ENCODE data around the gene ELF2. TPM values are rescaled to one million over a fixed set of nuclear protein-coding genes. Genes with fewer than 3 reads are reported as not detected.
"Not testable (repeated sequence)": the region's sequence is repeated elsewhere in the genome, so short reads cannot be mapped to it uniquely, and the experiment has no call there.

Gene ELF2
- total RNA-seq, 1 donor from 2014 or later, result 48.0 TPM

DNA sequence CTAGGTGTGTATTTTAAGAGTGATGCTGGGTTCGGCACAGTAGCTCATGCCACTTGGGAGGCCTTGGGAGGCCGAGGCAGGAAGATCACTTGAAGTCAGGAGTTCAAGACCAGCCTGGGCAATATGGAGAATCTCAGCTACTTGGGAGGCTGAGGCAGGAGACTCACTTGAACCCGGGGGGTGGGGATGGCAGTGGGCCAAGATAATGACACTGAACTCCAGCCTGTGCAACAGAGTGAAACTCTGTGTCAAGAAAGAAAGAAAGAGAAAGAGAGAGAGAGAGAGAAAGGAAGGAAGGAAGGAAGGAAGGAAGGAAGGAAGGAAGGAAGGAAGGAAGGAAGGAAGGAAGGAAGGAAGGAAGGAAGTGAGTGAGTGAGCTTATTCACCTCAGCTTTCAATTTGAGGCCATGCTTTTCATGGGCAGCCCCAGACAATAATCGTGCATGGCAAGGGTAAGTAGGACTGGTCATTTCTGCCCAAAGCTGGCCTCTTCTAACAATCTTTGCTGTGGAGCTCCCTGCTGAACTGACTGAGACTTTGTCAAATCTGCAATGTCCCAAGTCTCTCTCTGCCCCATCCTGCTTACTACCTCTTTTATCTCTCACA, 42.5 kb upstream of the ELF2 start:
- H3K4me3 Mint-ChIP-seq (ENCODE audit: unreplicated experiment), result no peak overlapping the region

DNA sequence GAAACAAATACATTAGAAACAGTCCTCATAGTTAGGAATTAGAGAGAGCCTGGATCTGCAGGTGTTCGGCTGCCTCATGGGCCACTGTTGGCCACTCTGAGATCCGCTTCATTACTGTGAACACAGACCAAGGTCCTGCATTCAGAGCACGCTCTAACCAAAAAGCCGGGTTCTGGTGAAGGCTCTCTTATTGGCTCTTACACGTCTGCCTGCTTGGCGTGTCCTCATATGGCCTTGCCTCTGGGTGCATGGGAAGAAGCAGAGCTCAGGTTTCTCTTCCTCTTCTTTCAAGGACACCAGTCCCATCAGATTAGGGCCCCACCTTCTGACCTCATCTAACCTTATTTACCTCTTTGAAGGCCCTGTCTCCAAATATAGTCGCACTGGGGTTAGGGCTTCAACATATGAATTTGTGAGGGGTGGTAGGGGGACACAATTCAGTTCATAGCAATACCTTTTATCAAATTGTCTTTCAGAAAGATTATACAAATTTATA, 37.1 kb upstream of the ELF2 start:
- H3K4me3 Mint-ChIP-seq (ENCODE audit: unreplicated experiment), result no peak overlapping the region
- no peaks in the 10 kb centered on the region for H3K36me3 Mint-ChIP-seq (ENCODE audit: low read depth, unreplicated experiment)
- TF ChIP-seq, protein P1, sequence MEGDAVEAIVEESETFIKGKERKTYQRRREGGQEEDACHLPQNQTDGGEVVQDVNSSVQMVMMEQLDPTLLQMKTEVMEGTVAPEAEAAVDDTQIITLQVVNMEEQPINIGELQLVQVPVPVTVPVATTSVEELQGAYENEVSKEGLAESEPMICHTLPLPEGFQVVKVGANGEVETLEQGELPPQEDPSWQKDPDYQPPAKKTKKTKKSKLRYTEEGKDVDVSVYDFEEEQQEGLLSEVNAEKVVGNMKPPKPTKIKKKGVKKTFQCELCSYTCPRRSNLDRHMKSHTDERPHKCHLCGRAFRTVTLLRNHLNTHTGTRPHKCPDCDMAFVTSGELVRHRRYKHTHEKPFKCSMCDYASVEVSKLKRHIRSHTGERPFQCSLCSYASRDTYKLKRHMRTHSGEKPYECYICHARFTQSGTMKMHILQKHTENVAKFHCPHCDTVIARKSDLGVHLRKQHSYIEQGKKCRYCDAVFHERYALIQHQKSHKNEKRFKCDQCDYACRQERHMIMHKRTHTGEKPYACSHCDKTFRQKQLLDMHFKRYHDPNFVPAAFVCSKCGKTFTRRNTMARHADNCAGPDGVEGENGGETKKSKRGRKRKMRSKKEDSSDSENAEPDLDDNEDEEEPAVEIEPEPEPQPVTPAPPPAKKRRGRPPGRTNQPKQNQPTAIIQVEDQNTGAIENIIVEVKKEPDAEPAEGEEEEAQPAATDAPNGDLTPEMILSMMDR (IDR thresholded peaks at IDR 0.05; ENCODE audit: unreplicated experiment), result no peak
- peaks cover 3% of the 10 kb centered on the region for H3K4me1 Mint-ChIP-seq (ENCODE audit: unreplicated experiment)
- H3K27me3 Mint-ChIP-seq (ENCODE audit: unreplicated experiment), result peaks cover 3% of the 10 kb centered on the region
- DNase-seq (ENCODE audit: low spot score), result no peak
- H3K9me3 Mint-ChIP-seq (ENCODE audit: unreplicated experiment), result no peaks in the 10 kb centered on the region
- H3K27ac Mint-ChIP-seq (ENCODE audit: unreplicated experiment), result no peak overlapping the region

More for the DNA sequence above, 42.5 kb upstream of the ELF2 start:
- H3K4me1 Mint-ChIP-seq (ENCODE audit: unreplicated experiment), result peaks cover 7% of the 10 kb centered on the region
- no peaks in the 10 kb centered on the region for H3K9me3 Mint-ChIP-seq (ENCODE audit: unreplicated experiment)
- TF ChIP-seq, protein P1 (IDR thresholded peaks at IDR 0.05; ENCODE audit: unreplicated experiment), result no peak
- H3K27me3 Mint-ChIP-seq (ENCODE audit: unreplicated experiment), result peaks cover 3% of the 10 kb centered on the region
- DNase-seq (ENCODE audit: low spot score), result no peak
- no peak overlapping the region for H3K27ac Mint-ChIP-seq (ENCODE audit: unreplicated experiment)
- no peaks in the 10 kb centered on the region for H3K36me3 Mint-ChIP-seq (ENCODE audit: low read depth, unreplicated experiment)

DNA sequence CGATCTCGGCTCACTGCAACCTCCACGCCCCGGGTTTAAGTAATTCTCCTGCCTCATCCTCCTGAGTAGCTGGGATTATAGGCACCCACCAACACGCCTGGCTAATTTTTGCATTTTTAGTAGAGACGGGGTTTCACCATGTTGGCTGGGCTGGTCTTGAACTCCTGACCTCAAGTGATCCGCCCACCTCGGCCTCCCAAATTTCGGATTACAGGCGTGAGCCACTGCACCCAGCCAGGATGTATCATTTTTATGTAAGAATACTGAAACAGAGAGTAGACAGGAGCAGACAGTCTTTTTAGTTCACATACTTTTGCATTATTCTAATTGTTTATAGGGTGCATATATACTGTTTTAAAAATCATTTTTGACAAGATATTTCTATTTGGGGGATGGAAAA, 36.6 kb upstream of the ELF2 start:
- H3K4me1 Mint-ChIP-seq (ENCODE audit: unreplicated experiment); H3K4me3 Mint-ChIP-seq (ENCODE audit: unreplicated experiment); H3K9me3 Mint-ChIP-seq (ENCODE audit: unreplicated experiment); H3K27ac Mint-ChIP-seq (ENCODE audit: unreplicated experiment); H3K27me3 Mint-ChIP-seq (ENCODE audit: unreplicated experiment); DNase-seq (ENCODE audit: low spot score); H3K36me3 Mint-ChIP-seq (ENCODE audit: low read depth, unreplicated experiment): not testable (repeated sequence)

DNA sequence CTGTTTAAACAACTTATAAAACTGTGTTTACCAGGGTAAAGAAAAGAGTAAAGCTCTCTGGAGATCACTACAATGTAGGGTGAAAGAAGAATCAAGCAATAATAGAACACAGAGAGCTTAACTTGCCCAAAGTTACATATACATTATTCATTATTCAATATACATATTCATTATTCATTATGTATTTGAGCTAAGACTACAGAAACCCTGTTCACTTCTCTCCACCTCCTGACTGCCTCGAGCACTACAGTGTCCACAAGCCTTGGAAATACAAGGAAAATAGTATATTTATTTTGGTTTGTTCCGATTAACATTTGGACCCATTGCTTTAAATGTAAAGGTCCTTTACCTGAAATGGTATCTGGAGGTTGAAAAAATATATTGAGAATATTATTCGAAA, 35.9 kb upstream of the ELF2 start:
- Mint-ChIP-seq H3K4me3 (ENCODE audit: unreplicated experiment) (no peak overlapping the region), H3K4me1 (ENCODE audit: unreplicated experiment) (no peaks in the 10 kb centered on the region), H3K27ac (ENCODE audit: unreplicated experiment) (no peak overlapping the region), H3K36me3 (ENCODE audit: low read depth, unreplicated experiment) (no peaks in the 10 kb centered on the region), H3K27me3 (ENCODE audit: unreplicated experiment) (no peaks in the 10 kb centered on the region), H3K9me3 (ENCODE audit: unreplicated experiment) (no peaks in the 10 kb centered on the region)
- TF ChIP-seq, protein P1 (IDR thresholded peaks at IDR 0.05; ENCODE audit: unreplicated experiment), result no peak
- no peak for DNase-seq (ENCODE audit: low spot score)

DNA sequence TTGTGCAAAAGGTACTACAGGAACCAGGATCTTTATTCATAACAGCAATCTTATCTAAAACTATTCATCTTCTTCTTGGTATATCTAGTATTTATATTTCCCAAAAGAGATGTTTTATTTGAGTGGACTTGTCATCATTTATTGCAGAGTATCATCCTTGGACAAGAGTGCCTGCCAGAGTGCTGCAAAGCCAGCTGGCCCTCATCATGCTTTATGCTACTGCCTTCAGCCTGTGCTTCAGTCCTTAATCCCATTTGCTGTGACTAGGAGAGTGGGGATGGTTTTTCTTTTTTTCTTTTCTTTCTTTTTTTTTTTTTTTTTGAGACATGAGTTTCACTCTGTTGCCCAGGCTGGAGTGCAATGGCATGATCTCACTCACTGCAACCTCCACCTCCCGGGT, 33.5 kb upstream of the ELF2 start:
- no peaks in the 10 kb centered on the region for H3K36me3 Mint-ChIP-seq (ENCODE audit: low read depth, unreplicated experiment)
- no peak overlapping the region for H3K27ac Mint-ChIP-seq (ENCODE audit: unreplicated experiment)
- H3K27me3 Mint-ChIP-seq (ENCODE audit: unreplicated experiment), result no peaks in the 10 kb centered on the region
- TF ChIP-seq, protein P1 (IDR thresholded peaks at IDR 0.05; ENCODE audit: unreplicated experiment), result no peak
- no peak overlapping the region for H3K4me3 Mint-ChIP-seq (ENCODE audit: unreplicated experiment)
- DNase-seq (ENCODE audit: low spot score), result no peak
- peaks cover 3% of the 10 kb centered on the region for H3K4me1 Mint-ChIP-seq (ENCODE audit: unreplicated experiment)
- H3K9me3 Mint-ChIP-seq (ENCODE audit: unreplicated experiment), result no peaks in the 10 kb centered on the region
